HEK293 (cell line): ENCODE measurements around the gene SLC8A1.

Source experiments
- BCL11A ChIP-seq: fragments of 450-650 bp; formaldehyde crosslinking; IDR thresholded peaks from 2 replicates; pipeline ENCODE4 v1.5.1; 2016; ENCODE audit warnings: low read depth, missing biosample characterization, missing genetic modification characterization
- TCF7L2 ChIP-seq: IDR thresholded peaks from 2 replicates; pipeline ENCODE4 v1.6.1; 2011; ENCODE audit warnings: low read depth, mild to moderate bottlenecking, inconsistent platforms, low read length, moderate library complexity, borderline replicate concordance
- ZNF138 ChIP-seq: fragments of 450-650 bp; formaldehyde crosslinking; IDR thresholded peaks from 2 replicates; pipeline ENCODE4 v1.5.1; 2016; ENCODE audit warnings: missing biosample characterization, missing genetic modification characterization, borderline replicate concordance
- ZNF146 ChIP-seq: fragments of 450-650 bp; formaldehyde crosslinking; IDR thresholded peaks from 2 replicates; pipeline ENCODE4 v1.5.1; 2016; ENCODE audit warnings: missing biosample characterization, missing genetic modification characterization
- ZNF184 ChIP-seq: fragments of 450-650 bp; IDR thresholded peaks from 2 replicates; pipeline ENCODE4 v1.5.1; 2018; ENCODE audit warnings: missing biosample characterization, mild to moderate bottlenecking, missing genetic modification characterization
- ZNF2 ChIP-seq: fragments of 450-650 bp; formaldehyde crosslinking; IDR thresholded peaks from 2 replicates; pipeline ENCODE4 v1.5.1; 2016; ENCODE audit warnings: missing biosample characterization, missing genetic modification characterization
- ZNF302 ChIP-seq: fragments of 450-650 bp; formaldehyde crosslinking; IDR thresholded peaks from 2 replicates; pipeline ENCODE4 v1.5.1; 2016; ENCODE audit warnings: missing biosample characterization, missing genetic modification characterization, low read depth
- ZNF561 ChIP-seq: fragments of 450-650 bp; IDR thresholded peaks from 2 replicates; pipeline ENCODE4 v1.5.1; 2018; ENCODE audit warnings: missing biosample characterization, missing genetic modification characterization, borderline replicate concordance
- TF ChIP-seq, protein P1 (sequence below): fragments of 450-650 bp; formaldehyde crosslinking; IDR thresholded peaks from 2 replicates; pipeline ENCODE4 v1.5.1; 2016; ENCODE audit warnings: missing biosample characterization, missing genetic modification characterization
- TF ChIP-seq, protein P2 (sequence below): fragments of 450-650 bp; formaldehyde crosslinking; IDR thresholded peaks from 2 replicates; pipeline ENCODE4 v1.5.1; 2016; ENCODE audit warnings: missing biosample characterization, missing genetic modification characterization, low read depth
- TF ChIP-seq, protein P3 (sequence below): fragments of 450-650 bp; formaldehyde crosslinking; IDR thresholded peaks from 2 replicates; pipeline ENCODE4 v1.5.1; 2016; ENCODE audit warnings: missing biosample characterization, missing genetic modification characterization, low read depth
- TF ChIP-seq, protein P4 (sequence below): fragments of 450-650 bp; formaldehyde crosslinking; IDR thresholded peaks from 2 replicates; pipeline ENCODE4 v1.5.1; 2017; ENCODE audit warnings: missing biosample characterization, missing genetic modification characterization
- TF ChIP-seq, protein P5 (sequence below): fragments of 450-650 bp; formaldehyde crosslinking; IDR thresholded peaks from 2 replicates; pipeline ENCODE4 v1.5.1; 2016; ENCODE audit warnings: missing biosample characterization, missing genetic modification characterization
- TF ChIP-seq, protein P6 (sequence below): fragments of 450-650 bp; formaldehyde crosslinking; conservative IDR thresholded peaks from 2 replicates; pipeline ENCODE4 v1.5.1; 2016; ENCODE audit warnings: low read depth, missing biosample characterization, missing genetic modification characterization

DNA sequence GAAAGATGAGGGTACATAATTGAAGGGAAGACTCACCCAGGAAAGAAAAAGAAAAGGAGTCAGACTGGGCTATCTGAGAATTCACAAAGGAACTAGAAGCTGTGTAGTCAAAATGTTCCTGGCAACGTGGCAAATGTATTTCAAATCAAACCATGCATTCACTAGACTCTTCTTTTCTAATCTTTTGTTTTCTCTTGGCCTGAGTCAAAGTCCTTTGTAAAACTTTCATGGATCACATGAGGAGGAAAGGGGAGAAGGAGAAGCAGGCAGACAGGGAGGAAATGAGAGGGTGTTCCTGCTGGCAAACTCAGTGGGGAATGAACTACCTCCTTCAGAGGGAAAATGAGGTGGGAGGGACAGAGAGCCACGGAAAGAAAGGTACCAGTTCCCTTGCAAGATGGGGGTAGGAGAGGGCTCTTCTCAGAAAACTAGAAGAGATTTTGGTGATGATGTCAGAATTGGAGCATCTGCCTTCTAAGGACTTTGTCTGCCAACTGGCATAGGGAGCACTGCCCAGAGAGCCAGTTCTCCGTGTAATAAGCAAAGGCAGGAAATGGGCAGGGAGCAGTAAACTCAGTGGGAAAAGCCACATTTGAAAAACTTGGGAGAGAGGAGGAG lies 51.4 kb downstream of the SLC8A1 start:
- TF ChIP-seq, protein P1, sequence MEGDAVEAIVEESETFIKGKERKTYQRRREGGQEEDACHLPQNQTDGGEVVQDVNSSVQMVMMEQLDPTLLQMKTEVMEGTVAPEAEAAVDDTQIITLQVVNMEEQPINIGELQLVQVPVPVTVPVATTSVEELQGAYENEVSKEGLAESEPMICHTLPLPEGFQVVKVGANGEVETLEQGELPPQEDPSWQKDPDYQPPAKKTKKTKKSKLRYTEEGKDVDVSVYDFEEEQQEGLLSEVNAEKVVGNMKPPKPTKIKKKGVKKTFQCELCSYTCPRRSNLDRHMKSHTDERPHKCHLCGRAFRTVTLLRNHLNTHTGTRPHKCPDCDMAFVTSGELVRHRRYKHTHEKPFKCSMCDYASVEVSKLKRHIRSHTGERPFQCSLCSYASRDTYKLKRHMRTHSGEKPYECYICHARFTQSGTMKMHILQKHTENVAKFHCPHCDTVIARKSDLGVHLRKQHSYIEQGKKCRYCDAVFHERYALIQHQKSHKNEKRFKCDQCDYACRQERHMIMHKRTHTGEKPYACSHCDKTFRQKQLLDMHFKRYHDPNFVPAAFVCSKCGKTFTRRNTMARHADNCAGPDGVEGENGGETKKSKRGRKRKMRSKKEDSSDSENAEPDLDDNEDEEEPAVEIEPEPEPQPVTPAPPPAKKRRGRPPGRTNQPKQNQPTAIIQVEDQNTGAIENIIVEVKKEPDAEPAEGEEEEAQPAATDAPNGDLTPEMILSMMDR (tag by site-specific recombination) = no peak
- TF ChIP-seq, protein P2, sequence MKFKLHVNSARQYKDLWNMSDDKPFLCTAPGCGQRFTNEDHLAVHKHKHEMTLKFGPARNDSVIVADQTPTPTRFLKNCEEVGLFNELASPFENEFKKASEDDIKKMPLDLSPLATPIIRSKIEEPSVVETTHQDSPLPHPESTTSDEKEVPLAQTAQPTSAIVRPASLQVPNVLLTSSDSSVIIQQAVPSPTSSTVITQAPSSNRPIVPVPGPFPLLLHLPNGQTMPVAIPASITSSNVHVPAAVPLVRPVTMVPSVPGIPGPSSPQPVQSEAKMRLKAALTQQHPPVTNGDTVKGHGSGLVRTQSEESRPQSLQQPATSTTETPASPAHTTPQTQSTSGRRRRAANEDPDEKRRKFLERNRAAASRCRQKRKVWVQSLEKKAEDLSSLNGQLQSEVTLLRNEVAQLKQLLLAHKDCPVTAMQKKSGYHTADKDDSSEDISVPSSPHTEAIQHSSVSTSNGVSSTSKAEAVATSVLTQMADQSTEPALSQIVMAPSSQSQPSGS (tag by site-specific recombination) = no peak
- TF ChIP-seq, protein P3, sequence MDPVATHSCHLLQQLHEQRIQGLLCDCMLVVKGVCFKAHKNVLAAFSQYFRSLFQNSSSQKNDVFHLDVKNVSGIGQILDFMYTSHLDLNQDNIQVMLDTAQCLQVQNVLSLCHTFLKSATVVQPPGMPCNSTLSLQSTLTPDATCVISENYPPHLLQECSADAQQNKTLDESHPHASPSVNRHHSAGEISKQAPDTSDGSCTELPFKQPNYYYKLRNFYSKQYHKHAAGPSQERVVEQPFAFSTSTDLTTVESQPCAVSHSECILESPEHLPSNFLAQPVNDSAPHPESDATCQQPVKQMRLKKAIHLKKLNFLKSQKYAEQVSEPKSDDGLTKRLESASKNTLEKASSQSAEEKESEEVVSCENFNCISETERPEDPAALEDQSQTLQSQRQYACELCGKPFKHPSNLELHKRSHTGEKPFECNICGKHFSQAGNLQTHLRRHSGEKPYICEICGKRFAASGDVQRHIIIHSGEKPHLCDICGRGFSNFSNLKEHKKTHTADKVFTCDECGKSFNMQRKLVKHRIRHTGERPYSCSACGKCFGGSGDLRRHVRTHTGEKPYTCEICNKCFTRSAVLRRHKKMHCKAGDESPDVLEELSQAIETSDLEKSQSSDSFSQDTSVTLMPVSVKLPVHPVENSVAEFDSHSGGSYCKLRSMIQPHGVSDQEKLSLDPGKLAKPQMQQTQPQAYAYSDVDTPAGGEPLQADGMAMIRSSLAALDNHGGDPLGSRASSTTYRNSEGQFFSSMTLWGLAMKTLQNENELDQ = no peak
- TF ChIP-seq BCL11A (no peak), ZNF184 (tag by site-specific recombination) (no peak), ZNF146 (tag by site-specific recombination) (no peak), ZNF2 (tag by site-specific recombination) (no peak), ZNF302 (tag by site-specific recombination) (no peak), ZNF561 (tag by site-specific recombination) (no peak), TCF7L2 (no peak), ZNF138 (no peak)
- TF ChIP-seq, protein P4, sequence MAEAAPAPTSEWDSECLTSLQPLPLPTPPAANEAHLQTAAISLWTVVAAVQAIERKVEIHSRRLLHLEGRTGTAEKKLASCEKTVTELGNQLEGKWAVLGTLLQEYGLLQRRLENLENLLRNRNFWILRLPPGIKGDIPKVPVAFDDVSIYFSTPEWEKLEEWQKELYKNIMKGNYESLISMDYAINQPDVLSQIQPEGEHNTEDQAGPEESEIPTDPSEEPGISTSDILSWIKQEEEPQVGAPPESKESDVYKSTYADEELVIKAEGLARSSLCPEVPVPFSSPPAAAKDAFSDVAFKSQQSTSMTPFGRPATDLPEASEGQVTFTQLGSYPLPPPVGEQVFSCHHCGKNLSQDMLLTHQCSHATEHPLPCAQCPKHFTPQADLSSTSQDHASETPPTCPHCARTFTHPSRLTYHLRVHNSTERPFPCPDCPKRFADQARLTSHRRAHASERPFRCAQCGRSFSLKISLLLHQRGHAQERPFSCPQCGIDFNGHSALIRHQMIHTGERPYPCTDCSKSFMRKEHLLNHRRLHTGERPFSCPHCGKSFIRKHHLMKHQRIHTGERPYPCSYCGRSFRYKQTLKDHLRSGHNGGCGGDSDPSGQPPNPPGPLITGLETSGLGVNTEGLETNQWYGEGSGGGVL (tag by site-specific recombination) = no peak
- TF ChIP-seq, protein P5, sequence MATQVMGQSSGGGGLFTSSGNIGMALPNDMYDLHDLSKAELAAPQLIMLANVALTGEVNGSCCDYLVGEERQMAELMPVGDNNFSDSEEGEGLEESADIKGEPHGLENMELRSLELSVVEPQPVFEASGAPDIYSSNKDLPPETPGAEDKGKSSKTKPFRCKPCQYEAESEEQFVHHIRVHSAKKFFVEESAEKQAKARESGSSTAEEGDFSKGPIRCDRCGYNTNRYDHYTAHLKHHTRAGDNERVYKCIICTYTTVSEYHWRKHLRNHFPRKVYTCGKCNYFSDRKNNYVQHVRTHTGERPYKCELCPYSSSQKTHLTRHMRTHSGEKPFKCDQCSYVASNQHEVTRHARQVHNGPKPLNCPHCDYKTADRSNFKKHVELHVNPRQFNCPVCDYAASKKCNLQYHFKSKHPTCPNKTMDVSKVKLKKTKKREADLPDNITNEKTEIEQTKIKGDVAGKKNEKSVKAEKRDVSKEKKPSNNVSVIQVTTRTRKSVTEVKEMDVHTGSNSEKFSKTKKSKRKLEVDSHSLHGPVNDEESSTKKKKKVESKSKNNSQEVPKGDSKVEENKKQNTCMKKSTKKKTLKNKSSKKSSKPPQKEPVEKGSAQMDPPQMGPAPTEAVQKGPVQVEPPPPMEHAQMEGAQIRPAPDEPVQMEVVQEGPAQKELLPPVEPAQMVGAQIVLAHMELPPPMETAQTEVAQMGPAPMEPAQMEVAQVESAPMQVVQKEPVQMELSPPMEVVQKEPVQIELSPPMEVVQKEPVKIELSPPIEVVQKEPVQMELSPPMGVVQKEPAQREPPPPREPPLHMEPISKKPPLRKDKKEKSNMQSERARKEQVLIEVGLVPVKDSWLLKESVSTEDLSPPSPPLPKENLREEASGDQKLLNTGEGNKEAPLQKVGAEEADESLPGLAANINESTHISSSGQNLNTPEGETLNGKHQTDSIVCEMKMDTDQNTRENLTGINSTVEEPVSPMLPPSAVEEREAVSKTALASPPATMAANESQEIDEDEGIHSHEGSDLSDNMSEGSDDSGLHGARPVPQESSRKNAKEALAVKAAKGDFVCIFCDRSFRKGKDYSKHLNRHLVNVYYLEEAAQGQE (tag by site-specific recombination) = no peak
- TF ChIP-seq, protein P6, sequence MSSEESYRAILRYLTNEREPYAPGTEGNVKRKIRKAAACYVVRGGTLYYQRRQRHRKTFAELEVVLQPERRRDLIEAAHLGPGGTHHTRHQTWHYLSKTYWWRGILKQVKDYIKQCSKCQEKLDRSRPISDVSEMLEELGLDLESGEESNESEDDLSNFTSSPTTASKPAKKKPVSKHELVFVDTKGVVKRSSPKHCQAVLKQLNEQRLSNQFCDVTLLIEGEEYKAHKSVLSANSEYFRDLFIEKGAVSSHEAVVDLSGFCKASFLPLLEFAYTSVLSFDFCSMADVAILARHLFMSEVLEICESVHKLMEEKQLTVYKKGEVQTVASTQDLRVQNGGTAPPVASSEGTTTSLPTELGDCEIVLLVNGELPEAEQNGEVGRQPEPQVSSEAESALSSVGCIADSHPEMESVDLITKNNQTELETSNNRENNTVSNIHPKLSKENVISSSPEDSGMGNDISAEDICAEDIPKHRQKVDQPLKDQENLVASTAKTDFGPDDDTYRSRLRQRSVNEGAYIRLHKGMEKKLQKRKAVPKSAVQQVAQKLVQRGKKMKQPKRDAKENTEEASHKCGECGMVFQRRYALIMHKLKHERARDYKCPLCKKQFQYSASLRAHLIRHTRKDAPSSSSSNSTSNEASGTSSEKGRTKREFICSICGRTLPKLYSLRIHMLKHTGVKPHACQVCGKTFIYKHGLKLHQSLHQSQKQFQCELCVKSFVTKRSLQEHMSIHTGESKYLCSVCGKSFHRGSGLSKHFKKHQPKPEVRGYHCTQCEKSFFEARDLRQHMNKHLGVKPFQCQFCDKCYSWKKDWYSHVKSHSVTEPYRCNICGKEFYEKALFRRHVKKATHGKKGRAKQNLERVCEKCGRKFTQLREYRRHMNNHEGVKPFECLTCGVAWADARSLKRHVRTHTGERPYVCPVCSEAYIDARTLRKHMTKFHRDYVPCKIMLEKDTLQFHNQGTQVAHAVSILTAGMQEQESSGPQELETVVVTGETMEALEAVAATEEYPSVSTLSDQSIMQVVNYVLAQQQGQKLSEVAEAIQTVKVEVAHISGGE (tag by site-specific recombination) = no peak
